ENCODE measurements around the gene ART5. TPM values are rescaled to one million over a fixed set of nuclear protein-coding genes. Genes with fewer than 3 reads are reported as not detected.
"Not testable (repeated sequence)": the region's sequence is repeated elsewhere in the genome, so short reads cannot be mapped to it uniquely, and the experiment has no call there.

The ART5 gene
- polyA plus RNA-seq, 6 donors from 2014 or later, result not detected

- H3K27me3 Mint-ChIP-seq, result peaks cover 0 to 6% (median 4%) of the 10 kb centered on the region in 3 donors
- no peak overlapping the region for H3K27ac Mint-ChIP-seq
- ATAC-seq (ENCODE audit: low read depth in 2 of 2) (no peak), DNase-seq (no peak)
- H3K36me3 Mint-ChIP-seq, result no peaks in the 10 kb centered on the region
- no peaks in the 10 kb centered on the region for H3K9me3 Mint-ChIP-seq
- no peaks in the 10 kb centered on the region for H3K4me1 Mint-ChIP-seq
- no peak overlapping the region for H3K4me3 Mint-ChIP-seq
These were observed 36.0 kb downstream of the ART5 start for GRCh38 chr11:3605771-3606203.

GRCh38 chr11:3605283-3605662, 36.5 kb downstream of the ART5 start:
- no peak for ATAC-seq (ENCODE audit: low read depth in 2 of 2)

GRCh38 chr11:3604167-3604566, 37.6 kb downstream of the ART5 start:
- no peak overlapping the region for H3K4me3 Mint-ChIP-seq
- H3K9me3 Mint-ChIP-seq, result no peaks in the 10 kb centered on the region
- no peaks in the 10 kb centered on the region for H3K36me3 Mint-ChIP-seq
- DNase-seq (no peak), ATAC-seq (ENCODE audit: low read depth in 2 of 2) (no peak)
- no peaks in the 10 kb centered on the region for H3K4me1 Mint-ChIP-seq
- H3K27me3 Mint-ChIP-seq, result peaks cover 6 to 9% (median 8%) of the 10 kb centered on the region in 3 donors
- H3K27ac Mint-ChIP-seq, result no peak overlapping the region

More at GRCh38 chr11:3605283-3605662, 36.5 kb downstream of the ART5 start:
- Mint-ChIP-seq H3K4me3 (no peak overlapping the region), H3K27me3 (peaks cover under 1 to 6% (median 4%) of the 10 kb centered on the region in 3 donors), H3K27ac (peak overlapping the region in 1 of 6 donors; percentile 48), H3K4me1 (no peaks in the 10 kb centered on the region), H3K36me3 (no peaks in the 10 kb centered on the region), H3K9me3 (no peaks in the 10 kb centered on the region)
- no peak for DNase-seq

GRCh38 chr11:3600201-3600600, 41.6 kb downstream of the ART5 start:
- Mint-ChIP-seq H3K27me3 (peaks cover 8 to 24% (median 8%) of the 10 kb centered on the region in 3 donors), H3K27ac (peak overlapping the region in 1 of 6 donors; percentile 65)
- H3K4me3 Mint-ChIP-seq; DNase-seq; H3K4me1 Mint-ChIP-seq; H3K36me3 Mint-ChIP-seq; H3K9me3 Mint-ChIP-seq; ATAC-seq (ENCODE audit: low read depth in 2 of 2): not testable (repeated sequence)

- H3K4me1 Mint-ChIP-seq; H3K4me3 Mint-ChIP-seq; H3K27ac Mint-ChIP-seq; DNase-seq; H3K36me3 Mint-ChIP-seq; H3K9me3 Mint-ChIP-seq; ATAC-seq (ENCODE audit: low read depth in 2 of 2): not testable (repeated sequence)
- peaks cover 5 to 24% (median 8%) of the 10 kb centered on the region in 3 donors for H3K27me3 Mint-ChIP-seq
These were observed 44.0 kb downstream of the ART5 start for GRCh38 chr11:3597743-3598142.

- Mint-ChIP-seq H3K27me3 (peaks cover 8 to 17% (median 8%) of the 10 kb centered on the region in 3 donors), H3K9me3 (peaks cover 0 to 10% (median 2%) of the 10 kb centered on the region in 7 donors)
- ATAC-seq (ENCODE audit: low read depth in 2 of 2); H3K27ac Mint-ChIP-seq; DNase-seq; H3K4me1 Mint-ChIP-seq; H3K36me3 Mint-ChIP-seq; H3K4me3 Mint-ChIP-seq: not testable (repeated sequence)
These were observed 50.5 kb downstream of the ART5 start for GRCh38 chr11:3591326-3591725.

- not testable (repeated sequence) for H3K4me1 Mint-ChIP-seq; ATAC-seq (ENCODE audit: low read depth in 2 of 2)
These were observed 51.6 kb downstream of the ART5 start for GRCh38 chr11:3590193-3590592.

GRCh38 chr11:3588776-3589175, 53.0 kb downstream of the ART5 start:
- H3K9me3 Mint-ChIP-seq, result peaks cover 0 to 10% (median 2%) of the 10 kb centered on the region in 7 donors
- not testable (repeated sequence) for H3K27ac Mint-ChIP-seq; DNase-seq; H3K4me3 Mint-ChIP-seq; H3K36me3 Mint-ChIP-seq; ATAC-seq (ENCODE audit: low read depth in 2 of 2); H3K4me1 Mint-ChIP-seq
- H3K27me3 Mint-ChIP-seq, result peaks cover 16 to 24% (median 19%) of the 10 kb centered on the region in 3 donors

More at GRCh38 chr11:3590193-3590592, 51.6 kb downstream of the ART5 start:
- H3K27ac Mint-ChIP-seq, DNase-seq, H3K36me3 Mint-ChIP-seq, H3K4me3 Mint-ChIP-seq: not testable (repeated sequence)
- Mint-ChIP-seq H3K27me3 (peaks cover 8 to 16% (median 15%) of the 10 kb centered on the region in 3 donors), H3K9me3 (peaks cover 0 to 10% (median 2%) of the 10 kb centered on the region in 7 donors)

Other genes with a start within 250 kb of the ART5 start
- gene ART1, start 3.1 kb upstream of the ART5 start, polyA plus RNA-seq (ENCODE audit: low read depth in 6 of 6), result not detected
- gene CHRNA10, start 29.4 kb upstream of the ART5 start, polyA plus RNA-seq (ENCODE audit: low read depth in 6 of 6), result under 1 TPM in 3 of 6 donors, not detected in 3; 0.15 to 0.64 (median 0.27) TPM
- 10 to 100 TPM; 29.4 to 57.0 (median 38.7) TPM for gene NUP98, start 155.6 kb upstream of the ART5 start, polyA plus RNA-seq (ENCODE audit: low read depth in 6 of 6)
- gene PGAP2, start 166.6 kb upstream of the ART5 start, polyA plus RNA-seq (ENCODE audit: low read depth in 6 of 6), result 10 to 100 TPM; 16.6 to 29.1 (median 19.3) TPM
- 100 to 1,000 TPM in 5 of 6 donors, 10 to 100 TPM in 1; 88.9 to 144 (median 117) TPM for gene RHOG, start 199.0 kb upstream of the ART5 start, polyA plus RNA-seq (ENCODE audit: low read depth in 6 of 6)
- 10 to 100 TPM; 29.1 to 51.9 (median 35.0) TPM for gene STIM1, start 213.7 kb upstream of the ART5 start, polyA plus RNA-seq (ENCODE audit: low read depth in 6 of 6)

All from naive B cell (primary cell).